Skin epidermis (tissue), 12 donors: ENCODE data around the gene CCDC201.

Source experiments
- H3K27ac ChIP-seq, 21 experiments: fragments of 200-600 bp; sonication (generic) in 11 of 21; one replicate each; pipeline ENCODE4 v1.5.0; 2020; ENCODE audit warnings: mild to moderate bottlenecking in 3 of 21, inconsistent platforms in 2 of 21, moderate library complexity in 2 of 21
- H3K4me3 ChIP-seq, 7 experiments: fragments of 200-600 bp; sonication (generic) in 2 of 7; one replicate each; pipeline ENCODE4 v1.5.0; 2020; ENCODE audit warnings: inconsistent platforms in 2 of 7, mild to moderate bottlenecking in 2 of 7, moderate library complexity in 1 of 7

Gene CCDC201, protein sequence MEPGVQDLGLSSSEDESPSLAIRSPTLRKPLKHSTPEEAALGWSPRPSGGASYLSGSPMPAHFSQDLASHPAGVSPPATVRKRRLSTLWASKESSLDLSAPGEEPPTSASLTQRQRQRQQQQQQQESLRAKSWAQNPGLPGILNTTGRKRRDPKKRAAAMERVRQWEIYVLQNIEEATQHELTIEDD

GRCh38 chr7:45873035-45873354, at the start of gene CCDC201:
CCDC201 (minus strand) TSS chr7:45873082; CDS start chr7:45873007, 75 bp downstream.
- Histone ChIP-seq H3K27ac (no peak within 1 kb of the TSS), H3K4me3 (no peak within 1 kb of the TSS)

DNA sequence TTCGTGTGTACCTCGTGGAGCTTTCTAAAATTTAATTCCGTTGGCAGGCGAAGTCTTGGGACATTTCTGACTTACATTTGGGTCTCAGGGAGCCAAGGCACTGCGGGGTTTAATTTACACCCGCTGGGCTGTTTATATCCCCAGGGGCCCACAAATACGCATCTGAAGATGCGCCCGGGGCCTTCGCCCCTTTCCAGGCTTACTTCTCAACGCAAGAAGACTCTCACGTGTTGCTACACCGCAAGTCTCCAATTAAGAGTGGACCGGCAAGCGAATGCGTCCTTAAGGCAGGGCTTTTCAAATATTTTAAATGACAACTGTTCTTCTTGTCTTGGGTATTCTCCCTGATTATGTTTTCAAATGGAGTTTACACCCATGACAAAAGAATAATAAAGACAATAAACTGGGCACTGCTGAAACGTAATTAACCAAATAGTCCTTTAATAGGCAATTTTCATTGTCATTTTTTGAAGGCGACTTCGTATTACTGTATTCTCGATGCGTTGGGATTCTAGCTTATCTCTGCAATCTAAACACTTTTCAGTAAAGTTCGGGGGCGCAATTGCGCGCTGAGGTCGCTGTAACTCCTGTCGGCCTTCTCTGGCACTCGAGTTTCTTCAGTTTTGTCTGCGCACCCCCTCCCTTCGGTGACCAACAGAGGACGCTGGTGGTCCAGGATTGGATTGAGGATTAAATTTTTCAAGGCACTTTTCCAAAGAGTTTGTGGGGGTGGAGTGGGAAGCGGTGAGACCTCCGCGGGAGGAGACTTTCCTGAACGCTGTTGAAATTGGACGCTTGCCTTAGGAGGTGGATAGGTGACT, 49.0 kb upstream of the CCDC201 start:
- peak overlapping the region in 3 of 7 experiments; percentile 34 to 51 (median 46) for H3K4me3 ChIP-seq
- peak overlapping the region in 6 of 21 experiments; percentile 2 to 56 (median 20) for H3K27ac ChIP-seq

DNA sequence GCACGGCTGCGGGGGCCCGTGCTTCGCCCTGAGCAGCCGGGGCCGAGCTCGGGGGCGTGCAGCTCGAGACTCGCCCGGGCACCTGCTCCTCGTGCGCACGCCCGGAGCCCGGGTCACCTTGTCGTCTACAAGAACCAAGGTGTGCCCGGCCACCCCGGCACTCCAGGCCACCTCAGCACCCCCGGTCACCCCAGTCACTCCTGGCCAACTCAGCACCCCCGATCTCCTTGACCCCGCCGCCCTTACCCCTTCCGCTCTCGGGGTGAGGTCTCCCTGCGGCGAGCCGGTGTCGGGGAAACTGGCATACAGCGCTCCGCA, 48.5 kb upstream of the CCDC201 start:
- H3K4me3 ChIP-seq, result peak overlapping the region; percentile 19 to 51 (median 35)
- peak overlapping the region in 4 of 21 experiments; percentile 13 to 56 (median 32) for H3K27ac ChIP-seq

- peak within 1 kb of the TSS; percentile 19 to 51 (median 35) for H3K4me3 ChIP-seq
- H3K27ac ChIP-seq, result peak within 1 kb of the TSS in 7 of 21 experiments; percentile 2 to 56 (median 28)
These were observed 47.9 kb upstream of the CCDC201 start, which contains the start of gene IGFBP3 for GRCh38 chr7:45920502-45921380. IGFBP3 (minus strand) TSS chr7:45921272; CDS start chr7:45921140, 132 bp downstream.

DNA sequence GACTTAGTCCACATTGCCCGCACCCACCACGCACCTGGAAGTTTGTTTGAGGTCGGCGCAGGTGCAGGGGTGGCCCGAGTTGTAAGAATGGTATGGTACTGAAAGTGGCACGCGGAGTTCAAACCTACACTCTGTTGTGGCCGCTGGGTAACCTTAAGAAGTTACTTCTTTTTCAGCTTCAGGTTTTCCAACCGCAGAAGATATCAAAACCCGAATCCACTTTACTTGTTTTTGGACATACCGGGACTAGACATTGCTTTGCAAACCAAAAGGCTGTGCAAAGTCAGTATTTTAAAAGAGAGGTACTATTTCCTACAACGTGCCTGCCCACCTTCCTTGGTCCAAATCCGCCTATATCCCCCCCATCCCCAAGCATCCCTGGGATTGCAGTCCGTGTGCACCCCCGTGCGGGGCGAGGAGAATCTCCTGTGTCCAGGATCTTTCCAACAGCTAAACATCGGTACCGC, 47.1 kb upstream of the CCDC201 start:
- H3K27ac ChIP-seq, result peak overlapping the region in 4 of 21 experiments; percentile 0 to 28 (median 13)
- peak overlapping the region in 6 of 7 experiments; percentile 19 to 51 (median 36) for H3K4me3 ChIP-seq

DNA sequence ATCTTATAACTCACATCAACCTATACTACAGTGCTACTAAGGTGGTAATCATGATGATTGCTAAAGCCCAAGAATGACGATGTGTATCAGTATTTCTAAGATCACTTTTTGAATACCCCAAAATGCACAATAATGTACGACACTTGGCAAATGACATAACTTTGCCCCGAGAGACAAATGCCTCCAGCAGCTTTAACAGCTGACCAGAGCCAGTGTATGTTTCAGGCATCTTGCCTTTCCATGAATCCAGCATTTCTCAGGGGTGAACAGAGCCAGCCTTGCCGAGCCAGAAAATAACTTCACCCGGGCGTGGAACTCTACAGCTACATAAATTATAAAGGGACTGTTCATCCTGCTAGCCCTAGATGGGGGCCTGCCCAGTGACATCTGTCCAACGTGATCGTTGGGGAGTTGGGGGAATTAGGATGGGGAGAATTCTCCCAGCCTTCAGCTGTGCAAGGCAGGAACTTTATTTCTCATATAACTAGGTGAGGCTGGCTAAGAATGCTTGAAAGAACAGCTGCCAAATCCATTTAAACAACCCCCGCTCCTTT, 46.4 kb upstream of the CCDC201 start:
- Histone ChIP-seq H3K4me3 (peak overlapping the region in 3 of 7 experiments; percentile 11 to 51 (median 46)), H3K27ac (no peak overlapping the region)

DNA sequence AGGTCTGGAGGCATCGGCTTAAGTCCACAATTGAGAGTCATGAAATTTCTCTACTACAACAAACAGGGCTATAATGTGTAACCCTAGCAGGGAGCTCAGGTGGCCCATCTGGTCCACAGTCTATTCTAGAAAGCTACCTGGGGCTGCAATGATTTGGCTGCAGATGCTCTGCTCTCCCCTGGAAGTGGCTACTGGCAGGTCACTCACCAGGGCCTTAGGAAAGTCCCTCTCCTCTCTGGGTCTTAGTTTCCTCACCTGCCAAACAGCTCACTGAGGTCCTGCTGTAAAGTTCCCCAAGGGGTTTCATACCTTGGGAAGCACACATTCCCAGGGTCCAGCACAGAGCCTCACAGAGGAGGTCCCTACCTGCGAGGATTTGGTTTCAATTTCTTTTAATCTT, 45.7 kb upstream of the CCDC201 start:
- Histone ChIP-seq H3K4me3 (peak overlapping the region in 1 of 7 experiments; percentile 9), H3K27ac (no peak overlapping the region)

GRCh38 chr7:45917658-45918057, 44.8 kb upstream of the CCDC201 start:
- H3K4me3 ChIP-seq, result no peak overlapping the region
- H3K27ac ChIP-seq, result no peak overlapping the region

- Histone ChIP-seq H3K27ac (no peak overlapping the region), H3K4me3 (no peak overlapping the region)
These were observed 44.2 kb upstream of the CCDC201 start for GRCh38 chr7:45917064-45917463.

GRCh38 chr7:45915606-45916005, 42.7 kb upstream of the CCDC201 start:
- H3K4me3 ChIP-seq, result no peak overlapping the region
- H3K27ac ChIP-seq, result no peak overlapping the region

DNA sequence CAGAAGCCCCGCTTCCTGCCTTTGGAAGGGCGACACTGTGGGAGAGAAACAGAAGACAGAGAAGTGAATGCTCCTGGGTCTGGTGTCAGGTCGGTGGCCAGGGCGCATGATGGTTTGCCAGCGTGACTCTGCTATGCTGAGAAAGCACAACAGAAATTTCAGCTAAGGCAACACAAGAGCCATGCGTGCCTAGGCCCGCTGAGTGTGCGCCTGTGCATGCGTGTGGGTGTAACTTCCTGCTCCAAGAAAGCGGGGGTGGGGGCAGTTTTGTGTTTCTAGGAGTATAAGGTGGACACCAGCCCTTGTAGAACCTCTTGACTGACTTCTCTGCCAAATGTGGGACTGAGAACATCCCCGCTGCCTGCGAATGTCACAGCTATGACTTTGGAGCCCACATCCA, 42.0 kb upstream of the CCDC201 start:
- H3K27ac ChIP-seq, result no peak overlapping the region
- no peak overlapping the region for H3K4me3 ChIP-seq

DNA sequence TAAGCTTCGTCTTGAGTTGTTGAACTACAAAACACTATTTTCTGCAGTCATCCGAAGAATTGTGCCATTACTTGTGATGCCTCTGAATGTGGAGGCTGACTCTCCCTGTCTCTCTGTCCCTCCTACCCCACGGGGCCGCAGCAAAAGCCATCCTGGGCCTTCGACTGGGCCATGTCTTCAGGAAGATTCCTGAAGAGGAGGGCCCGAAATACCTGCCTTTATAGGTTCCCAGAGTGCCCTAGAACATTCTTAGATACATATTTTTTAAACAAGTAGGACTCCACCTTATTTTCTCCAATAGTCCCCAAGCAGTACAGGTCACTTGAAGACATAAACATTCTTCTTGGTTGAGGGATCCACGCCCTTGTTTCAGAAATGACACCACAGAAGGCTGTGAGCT, 40.1 kb upstream of the CCDC201 start:
- no peak overlapping the region for H3K27ac ChIP-seq
- no peak overlapping the region for H3K4me3 ChIP-seq

GRCh38 chr7:45911311-45911710, 38.4 kb upstream of the CCDC201 start:
- H3K27ac ChIP-seq, result no peak overlapping the region
- no peak overlapping the region for H3K4me3 ChIP-seq

GRCh38 chr7:45910855-45911254, 38.0 kb upstream of the CCDC201 start:
- Histone ChIP-seq H3K27ac (no peak overlapping the region), H3K4me3 (no peak overlapping the region)

DNA sequence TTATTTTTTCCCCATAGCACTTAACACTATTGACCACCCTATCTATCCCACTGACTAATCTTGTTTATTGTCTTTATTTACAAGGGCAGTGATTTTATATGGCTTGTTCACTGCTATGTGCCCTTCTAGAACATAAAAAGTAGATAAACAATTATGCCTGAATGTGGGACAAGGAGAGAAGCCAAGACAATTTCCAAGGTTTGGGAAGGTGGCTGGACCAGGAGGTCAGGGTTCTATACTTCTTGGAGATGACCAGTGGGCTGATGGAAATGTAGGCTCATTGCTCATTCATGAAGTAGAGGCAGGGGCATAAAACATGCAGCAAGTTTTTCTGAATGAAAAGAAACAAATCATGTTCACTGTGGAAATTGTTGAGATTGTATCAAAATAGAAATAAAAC, 36.7 kb upstream of the CCDC201 start:
- H3K27ac ChIP-seq, result no peak overlapping the region
- H3K4me3 ChIP-seq, result no peak overlapping the region

- no peak overlapping the region for H3K4me3 ChIP-seq
These were observed 29.9 kb upstream of the CCDC201 start for GRCh38 chr7:45902820-45903219.

DNA sequence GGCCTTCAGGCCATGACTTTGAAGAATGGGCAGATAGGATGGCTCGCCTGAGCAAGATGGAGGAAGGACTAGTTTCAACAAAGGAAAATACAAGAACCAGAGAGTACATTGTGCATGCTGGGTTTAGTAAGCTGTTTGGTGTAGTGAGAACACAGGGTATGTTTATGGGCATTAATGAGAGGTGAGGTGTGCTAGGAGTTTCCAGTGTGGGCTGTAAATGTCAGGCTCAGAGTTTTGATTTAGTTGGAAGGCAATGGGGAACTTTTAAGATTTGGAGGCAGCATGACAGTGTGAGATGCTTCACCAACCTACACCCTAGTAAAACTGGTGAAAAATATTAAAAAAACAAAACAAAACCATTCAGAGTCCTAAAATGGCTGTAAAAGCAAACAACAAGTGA, 28.7 kb upstream of the CCDC201 start:
- Histone ChIP-seq H3K27ac (no peak overlapping the region), H3K4me3 (no peak overlapping the region)

More at GRCh38 chr7:45902820-45903219, 29.9 kb upstream of the CCDC201 start:
- H3K27ac ChIP-seq, result no peak overlapping the region

- Histone ChIP-seq H3K4me3 (no peak overlapping the region), H3K27ac (no peak overlapping the region)
These were observed 25.3 kb upstream of the CCDC201 start for GRCh38 chr7:45898222-45898621.

DNA sequence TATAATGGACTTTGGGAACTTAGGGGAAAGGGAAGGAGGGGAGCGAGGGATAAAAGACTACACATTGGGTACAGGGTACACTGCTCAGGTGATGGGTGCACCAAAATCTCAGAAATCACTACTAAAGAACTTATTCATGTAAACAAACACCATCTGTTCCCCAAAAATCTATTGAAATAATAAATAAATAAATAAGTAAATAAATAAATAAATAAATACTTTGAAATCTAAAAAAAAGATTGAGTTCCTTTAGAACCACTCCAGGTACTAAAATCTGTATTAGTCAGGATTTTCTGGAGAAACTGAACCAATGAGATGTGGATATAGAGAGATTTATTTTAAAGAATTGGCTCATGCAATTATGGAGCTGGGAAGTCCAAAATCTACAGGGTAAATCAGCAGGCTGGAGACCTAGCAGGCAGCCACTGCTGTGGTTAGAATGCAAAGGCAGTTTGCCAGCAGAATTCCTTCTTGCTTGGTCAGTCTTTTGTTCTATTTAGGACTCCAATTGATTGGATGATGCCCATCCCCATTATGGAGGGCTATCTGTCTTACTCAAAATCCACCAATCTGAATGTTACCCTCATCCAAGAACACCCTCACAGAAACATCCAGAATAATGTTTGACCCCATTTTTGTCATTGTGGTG, 24.3 kb upstream of the CCDC201 start:
- no peak overlapping the region for H3K4me3 ChIP-seq
- H3K27ac ChIP-seq, result no peak overlapping the region
